8988T (cell line): ENCODE measurements around the gene SLC9C2.
"Not testable (repeated sequence)": the region's sequence is repeated elsewhere in the genome, so short reads cannot be mapped to it uniquely, and the experiment has no call there.

Experiments used
- DNase-seq: peaks from one replicate; pipeline ENCODE4 v3.0.0; 2011

The SLC9C2 gene

DNA sequence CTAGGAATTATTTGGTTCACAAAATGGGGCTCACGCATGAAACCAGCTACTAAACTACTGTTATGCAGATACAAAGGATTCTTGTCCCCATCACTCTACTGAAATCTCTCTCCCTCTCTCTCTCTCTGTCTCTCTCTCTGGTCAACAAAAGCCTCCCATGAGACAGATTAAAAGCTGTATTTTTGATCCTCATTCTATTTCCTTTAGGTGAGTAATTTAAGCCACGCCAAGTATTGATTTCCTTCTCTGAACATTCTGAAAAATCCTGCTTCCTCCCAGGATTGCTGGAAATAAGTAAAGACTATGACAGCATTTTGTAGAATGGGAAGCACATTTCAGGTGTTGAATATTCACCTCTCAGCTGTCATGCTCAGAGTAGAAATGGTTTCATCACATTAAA is 82.1 kb downstream of the SLC9C2 start:
- no peak for DNase-seq

DNA sequence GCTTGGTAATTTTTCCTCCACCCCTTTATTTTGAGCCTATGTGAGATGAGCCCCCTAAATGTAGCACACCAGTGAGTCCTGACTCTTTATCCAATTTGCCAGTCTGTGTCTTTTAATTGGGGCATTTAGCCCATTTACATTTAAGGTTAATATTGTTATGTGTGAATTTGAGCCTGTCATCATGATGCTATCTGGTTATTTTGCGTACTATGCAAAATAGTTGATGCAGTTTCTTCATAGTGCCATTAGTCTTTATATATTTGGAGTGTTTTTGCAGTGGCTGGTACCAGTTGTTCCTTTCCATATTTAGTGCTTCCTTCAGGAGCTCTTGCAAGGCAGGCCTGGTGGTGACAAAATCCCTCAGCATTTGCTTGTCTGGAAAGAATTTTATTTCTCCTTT is 88.4 kb downstream of the SLC9C2 start:
- DNase-seq: not testable (repeated sequence)

DNA sequence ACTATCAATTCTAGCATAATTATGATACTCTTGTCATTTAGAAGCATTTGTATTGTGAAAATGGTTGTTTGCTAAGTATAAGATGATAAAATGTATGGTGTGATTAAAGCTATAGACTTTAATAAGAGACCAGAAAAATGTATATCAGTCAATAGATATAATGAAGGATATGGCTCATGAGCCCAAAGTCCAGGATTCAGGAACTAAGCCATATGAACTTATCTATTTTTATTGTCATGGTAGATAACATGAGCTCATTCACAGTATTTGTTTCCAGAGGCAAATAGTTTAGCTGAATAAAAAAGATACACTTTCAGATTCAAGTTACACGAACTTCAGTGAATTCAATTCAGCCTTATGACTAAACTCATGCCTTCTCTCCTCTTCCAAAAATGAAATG is 93.1 kb downstream of the SLC9C2 start:
- no peak for DNase-seq

DNA sequence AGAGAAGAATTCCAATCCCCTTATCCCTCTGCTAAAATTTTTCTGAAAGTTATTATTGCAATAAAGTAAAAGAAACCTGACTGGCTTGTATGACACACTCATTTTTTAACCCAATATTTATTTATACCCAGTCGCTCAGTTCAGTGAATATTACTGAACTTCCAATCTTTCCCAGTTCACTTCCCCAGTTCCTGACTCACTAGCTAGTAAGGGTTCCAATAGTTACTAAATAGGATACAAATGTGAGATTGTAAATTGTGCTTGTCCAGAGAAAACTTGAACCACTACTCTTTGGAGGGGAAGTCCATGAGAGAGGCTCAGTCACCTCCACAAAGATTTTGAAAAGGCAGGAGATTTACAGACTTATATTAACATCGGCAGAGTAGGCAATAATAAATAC is 94.3 kb downstream of the SLC9C2 start:
- DNase-seq: no peak

DNA sequence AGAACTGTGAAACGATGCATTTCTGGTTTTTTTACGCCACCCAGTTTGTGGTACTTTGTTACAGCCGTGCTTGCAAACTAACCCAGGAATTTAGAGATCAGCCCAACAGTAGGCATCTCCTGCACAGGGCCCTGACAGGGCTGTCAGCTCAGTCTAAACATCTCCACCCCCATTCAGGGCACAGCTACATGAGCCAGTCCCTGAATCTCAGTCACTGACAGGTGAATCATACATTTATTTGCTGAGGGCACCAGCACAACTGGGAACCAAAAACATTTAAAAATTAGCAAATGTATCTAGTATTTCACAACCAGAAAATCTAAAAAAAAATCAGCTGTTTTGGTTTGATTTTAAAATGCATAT is 95.0 kb downstream of the SLC9C2 start:
- no peak for DNase-seq

DNA sequence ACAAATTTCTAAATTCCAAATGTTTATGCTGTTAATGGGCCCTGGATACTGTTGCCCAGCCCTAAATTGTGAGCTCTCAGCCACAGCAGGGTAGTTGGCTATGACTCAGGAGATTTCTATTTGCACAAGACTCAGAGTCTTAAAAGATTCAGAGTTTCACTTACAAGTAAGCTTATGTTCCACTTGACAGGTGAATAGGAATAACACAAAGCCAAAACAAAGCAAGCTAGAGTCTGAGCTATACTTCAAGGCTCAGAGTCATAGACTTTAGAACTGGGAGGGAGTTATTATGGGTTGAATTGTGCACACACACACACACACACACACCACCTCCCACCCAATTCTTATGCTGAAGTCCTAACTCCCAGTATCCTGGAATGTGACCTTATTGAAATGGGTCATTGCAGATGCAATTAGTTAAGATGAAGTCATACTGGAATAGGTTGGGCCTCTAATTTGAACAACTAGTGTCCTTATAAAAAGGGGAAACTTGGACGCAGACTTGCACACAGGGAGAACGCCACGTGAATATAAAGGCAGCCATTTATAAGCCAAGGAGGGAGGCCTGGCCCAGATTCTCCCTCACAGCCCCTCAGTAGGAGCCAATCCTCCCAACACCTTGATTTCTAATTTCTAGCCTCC is 95.5 kb downstream of the SLC9C2 start:
- no peak for DNase-seq

DNA sequence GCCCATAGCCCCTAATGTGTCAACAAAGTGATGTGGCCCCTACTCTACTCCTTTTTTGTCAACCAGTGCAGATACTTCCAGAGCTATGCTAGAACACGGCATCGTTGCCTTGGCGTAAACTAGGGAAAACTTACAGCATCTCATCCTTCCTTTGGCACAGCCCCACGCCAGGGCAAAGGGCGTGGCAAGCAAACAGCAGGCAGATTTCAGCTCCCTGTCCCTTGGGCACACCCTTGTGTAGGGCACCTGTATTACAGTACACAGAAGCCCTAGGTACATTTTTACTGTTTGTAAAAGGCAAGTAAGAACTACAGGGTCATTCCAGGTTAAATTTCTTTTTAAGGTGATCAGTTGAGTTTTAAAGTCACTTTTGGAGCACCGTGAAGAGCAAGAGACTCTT is 96.4 kb downstream of the SLC9C2 start:
- no peak for DNase-seq

DNA sequence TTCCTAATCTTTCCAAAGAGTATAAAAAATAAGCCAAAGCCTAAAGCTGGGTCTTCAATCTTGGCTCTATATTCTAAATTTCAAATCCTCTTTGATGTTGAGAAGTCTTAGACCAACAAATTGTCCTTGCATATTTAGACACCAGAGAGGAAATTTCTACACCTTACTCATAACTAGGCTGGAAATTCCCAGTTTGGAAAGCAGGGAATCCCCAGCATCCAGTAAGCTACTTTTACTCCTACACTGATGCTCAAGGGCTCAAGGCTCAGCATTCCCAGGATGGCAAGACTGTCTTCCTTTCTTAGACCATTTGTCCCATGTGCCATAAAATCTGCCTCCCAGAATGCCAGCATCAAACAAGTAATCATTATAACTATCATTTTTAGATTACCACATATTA is 97.5 kb downstream of the SLC9C2 start:
- DNase-seq: no peak

DNA sequence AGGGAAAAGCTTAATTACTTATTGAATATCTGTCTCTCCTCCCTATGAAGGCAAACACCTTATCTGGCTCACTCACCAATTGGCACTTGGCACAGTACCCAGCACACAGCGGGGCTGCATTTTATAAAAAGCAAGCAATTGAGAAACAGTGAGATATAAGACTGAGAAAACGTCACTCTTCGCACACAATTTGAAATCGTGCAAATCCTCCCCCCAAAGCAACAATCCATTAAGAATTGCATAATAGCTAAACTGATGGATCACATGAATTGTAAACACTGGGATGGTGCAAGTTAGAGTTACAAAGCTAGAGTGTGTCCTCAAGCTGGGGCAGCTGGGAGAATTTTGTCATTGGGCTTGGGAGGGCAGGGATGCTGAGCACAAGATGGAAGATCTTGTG is 98.6 kb downstream of the SLC9C2 start:
- no peak for DNase-seq

DNA sequence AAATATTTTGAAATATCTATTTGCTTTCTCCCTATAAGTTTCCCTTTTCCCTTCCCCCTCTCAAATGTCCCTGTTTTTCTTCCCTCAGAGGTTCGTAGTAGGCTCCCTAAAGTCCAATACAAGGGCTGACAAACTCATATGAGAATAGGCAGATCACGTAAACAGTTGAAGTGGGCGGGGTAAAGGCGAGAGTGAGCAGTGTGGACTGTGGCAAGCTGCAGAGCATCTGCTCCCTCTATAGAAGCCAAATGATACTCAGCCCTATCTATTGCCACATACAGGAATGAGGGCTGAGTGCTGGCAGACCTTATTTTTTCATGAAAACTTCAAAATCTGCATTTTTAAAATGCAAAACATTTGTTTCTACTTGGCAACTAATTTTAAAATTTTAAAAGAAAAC is 99.5 kb downstream of the SLC9C2 start:
- no peak for DNase-seq

DNA sequence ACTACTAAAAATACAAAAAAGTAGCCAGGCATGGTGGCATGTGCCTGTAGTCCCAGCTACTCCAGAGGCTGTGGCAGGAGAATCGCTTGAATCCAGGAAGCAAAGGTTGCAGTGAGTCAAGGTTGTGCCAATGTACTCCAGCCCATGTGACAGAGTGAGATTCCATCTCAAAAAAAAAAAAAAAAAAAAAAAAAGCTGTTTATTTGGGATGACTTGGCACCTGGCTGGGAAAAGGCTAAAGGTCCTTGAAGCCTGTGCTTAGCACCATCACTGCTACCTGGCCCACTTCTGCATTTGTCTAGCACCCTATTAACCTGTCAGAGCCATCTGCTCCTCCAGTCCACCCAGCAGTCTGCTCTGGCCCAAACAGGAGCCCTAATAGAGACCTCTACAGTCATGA is 100.8 kb downstream of the SLC9C2 start:
- DNase-seq: no peak

DNA sequence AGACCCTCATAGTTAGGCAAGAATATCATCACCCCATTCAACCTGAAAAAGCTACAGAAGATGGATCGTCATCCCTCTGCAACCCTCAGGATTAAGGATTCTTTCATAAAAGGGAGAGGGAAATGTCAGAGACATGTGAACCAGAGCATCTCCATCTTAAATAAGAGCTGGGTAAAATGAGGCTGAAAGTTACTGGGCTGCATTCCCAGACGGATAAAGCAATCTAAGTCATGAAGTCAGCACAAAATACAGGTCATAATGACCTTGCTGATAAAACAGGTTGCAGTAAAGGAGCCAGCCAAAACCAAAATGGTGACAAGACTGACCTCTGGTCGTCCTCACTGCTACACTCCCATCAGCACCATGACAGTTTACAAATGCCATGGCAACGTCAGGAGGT is 103.1 kb downstream of the SLC9C2 start:
- no peak for DNase-seq

DNA sequence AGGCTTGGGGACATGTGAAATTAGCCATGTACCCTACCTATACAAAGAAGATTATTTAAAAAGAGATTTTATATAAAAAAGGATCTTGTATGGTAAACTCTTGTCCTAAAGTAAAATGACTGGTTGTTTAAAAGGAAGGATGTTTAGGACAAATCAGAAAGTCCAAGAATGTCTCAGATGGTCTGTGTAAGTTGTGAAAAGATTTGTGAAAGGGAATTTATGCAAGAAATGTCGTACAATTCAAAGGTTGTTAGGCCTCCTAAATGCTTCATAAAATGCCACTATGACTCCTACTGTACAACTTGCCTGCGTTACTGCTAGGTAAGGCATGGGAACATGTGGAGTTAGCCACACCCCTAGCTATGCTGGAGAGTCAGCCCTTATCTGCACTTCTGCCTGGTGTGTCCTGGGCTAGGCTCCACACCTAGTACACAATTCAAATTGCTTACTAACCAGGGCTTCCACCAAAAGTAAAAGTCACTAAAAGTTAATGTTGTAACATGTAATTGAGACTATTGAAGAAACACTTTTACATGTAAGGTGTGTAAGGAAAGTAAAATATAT is 106.0 kb downstream of the SLC9C2 start:
- DNase-seq: no peak

DNA sequence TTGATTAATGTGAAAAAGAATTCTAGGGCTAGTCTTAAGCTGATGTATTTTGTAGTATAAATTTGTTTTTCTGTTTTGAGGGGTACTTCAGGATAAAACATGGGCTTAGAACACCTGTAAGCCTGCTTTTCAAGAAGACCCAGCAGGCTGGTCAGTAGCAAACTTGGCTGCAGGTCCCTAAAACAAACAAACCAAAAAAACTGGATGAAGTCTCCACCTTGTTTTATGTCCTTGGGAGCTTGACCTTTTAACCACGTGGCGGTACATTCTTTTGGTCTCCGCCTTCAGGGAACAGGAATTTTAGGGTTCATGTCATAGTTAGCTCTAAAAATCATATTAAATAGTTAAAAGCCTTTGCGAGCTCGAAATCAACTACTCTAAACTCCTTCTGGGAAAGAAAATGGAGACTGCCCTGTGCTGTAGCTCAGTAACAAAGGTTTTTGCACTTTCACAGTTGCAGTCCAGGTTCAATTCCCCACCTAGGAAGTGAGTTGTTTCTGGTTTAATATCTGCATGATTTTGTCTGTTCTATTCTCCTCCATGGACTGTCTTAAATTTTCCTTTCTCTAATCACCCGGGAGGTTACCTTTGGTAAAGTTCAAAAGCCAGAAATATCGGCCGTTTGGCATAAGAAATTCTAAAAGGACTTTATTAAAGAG is 107.1 kb downstream of the SLC9C2 start:
- DNase-seq: no peak

DNA sequence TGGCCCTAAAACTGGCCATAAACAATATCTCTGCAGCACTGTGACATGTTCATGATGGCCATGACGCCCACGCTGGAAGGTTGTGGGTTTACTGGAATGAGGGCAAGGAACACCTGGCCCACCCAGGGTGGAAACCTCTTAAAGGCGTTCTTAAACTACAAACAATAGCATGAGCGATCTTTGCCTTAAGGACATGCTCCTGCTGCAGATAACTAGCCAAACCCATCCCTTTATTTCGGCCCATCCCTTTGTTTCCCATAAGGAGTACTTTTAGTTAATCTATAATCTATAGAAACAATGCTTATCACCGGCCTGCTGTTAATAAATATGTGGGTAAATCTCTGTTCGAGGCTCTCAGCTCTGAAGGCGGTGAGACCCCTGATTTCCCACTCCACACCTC is 109.7 kb downstream of the SLC9C2 start:
- not testable (repeated sequence) for DNase-seq

DNA sequence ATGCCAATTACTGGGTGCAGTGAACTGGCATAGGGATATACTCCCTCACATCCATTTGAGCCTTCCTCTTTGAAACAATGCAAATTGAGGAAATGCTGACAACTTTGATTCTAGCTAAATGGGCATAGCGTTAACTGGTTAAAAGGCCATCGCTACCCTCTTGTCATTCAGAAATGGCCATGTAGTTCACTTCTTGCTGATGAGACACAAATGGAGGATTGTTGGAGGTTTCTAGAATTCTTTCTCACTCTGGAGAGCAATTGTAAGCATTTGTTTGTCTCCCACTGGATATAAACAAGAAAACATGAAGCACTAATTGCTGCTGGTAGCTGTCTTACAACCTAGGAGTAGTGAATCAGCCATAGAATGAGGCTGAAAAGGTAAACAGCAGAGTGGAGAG is 111.4 kb downstream of the SLC9C2 start:
- no peak for DNase-seq

DNA sequence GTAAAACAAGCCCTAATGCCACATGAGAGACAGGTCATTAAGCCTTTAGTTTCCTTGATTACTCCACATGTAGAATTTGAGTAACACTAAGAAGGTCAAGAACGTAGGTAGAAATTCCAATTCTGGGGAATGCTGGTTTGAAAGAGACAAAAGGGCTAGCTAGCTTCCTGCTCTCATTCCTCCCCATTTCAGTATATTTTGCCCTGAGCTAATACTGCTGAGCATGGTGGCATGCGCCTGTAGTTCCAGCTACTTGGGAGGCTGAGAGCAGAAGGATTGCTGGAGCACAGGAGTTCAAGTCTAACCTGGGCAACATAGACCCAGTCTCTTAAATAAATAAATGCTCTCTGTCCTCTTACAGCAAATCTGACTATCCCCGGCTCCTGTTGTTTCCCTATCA is 112.9 kb downstream of the SLC9C2 start:
- DNase-seq: no peak

DNA sequence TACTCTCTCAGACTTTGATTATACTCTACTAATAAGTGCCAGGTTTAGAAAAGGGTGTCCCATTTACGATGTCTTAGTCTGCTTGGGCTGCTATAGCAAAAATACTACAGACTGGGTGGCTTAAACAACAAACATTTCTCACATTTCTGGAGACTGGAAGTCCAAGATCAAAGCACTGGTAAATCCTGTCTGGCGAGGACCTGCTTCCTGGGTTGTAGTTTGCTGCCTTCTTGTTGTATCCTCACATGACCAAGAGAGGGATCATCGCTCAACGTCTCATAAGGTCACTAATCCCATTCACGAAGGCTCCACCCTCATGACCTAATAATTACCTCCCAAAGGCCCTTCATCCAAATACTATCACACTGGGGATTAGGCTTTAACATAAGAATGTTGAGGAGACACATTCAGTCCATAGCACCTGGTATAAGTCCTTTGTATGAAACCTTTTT is 113.7 kb downstream of the SLC9C2 start:
- DNase-seq: no peak

DNA sequence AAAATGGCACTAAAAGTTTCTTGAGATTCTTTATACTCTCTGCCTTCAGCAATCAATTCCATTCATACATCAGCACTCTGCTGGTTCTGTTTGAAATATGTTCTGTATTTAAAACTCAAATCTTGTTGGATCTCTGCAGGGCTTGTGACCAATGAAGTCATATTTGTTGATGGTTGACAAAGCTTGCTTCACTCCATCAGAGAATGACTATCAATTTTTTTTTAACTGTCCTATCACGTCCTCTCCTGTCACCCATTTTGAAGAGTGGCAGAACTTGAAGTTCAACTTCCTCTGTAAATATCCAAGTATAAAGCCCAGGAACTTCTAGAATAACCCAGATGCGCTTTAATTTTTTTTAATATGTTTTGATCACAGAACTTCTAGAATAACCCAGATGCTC is 114.9 kb downstream of the SLC9C2 start:
- DNase-seq: no peak

DNA sequence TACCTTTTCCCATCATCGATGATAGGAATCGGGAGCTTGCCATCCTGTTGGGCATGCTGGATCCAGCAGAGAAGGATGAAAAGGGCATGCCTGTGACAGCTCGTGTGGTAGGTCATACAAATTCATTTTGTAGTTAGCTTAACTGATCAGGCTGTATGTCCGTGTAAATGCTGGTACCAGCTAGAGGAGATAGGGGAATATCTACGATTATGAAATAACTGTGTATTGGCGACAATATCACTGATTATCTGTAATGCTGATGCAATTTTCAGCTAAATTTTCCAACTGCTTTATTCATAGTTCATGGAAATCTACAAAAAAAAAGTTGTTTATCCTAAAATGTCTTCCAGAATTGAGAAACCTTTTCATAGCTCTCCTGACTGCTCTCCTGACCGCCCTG is 117.5 kb downstream of the SLC9C2 start:
- no peak for DNase-seq

DNA sequence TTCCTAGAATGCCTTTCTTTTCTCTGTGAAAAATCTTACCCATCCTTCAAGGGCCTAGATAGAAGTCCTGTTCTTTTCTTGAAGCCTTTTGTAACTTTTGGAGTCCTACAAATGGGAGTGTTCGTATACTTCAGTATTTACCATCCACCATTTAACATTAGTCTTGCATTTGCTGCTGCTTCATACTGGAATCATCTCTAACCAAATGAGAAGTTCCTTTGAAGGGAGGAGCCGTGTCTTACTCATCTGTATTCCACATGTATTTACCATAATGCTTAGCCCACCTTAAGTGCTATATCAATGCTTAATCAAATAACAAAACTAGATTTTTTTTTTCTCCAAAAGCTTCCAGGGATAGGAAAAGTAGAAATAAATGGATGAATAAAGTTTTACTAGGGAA is 118.6 kb downstream of the SLC9C2 start:
- no peak for DNase-seq

DNA sequence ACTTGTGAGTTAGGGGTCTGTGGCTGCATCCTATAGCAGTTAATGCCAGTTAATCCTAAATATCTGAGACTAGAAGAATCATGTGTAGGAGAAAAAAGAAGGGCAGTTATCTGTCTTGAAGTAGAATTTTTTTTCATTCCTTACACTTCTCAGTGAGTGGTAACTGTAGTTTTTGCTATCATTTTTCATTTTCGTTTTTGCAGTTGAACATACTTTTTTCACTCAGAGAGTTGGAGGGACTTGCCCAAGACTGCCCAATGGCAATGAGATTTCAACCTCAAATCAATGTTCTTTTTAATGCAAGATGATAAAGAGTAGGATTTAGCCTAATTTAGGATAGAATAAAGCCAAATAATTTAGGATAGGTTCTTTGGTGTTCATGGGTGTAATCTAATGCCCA is 120.2 kb downstream of the SLC9C2 start:
- DNase-seq: no peak

DNA sequence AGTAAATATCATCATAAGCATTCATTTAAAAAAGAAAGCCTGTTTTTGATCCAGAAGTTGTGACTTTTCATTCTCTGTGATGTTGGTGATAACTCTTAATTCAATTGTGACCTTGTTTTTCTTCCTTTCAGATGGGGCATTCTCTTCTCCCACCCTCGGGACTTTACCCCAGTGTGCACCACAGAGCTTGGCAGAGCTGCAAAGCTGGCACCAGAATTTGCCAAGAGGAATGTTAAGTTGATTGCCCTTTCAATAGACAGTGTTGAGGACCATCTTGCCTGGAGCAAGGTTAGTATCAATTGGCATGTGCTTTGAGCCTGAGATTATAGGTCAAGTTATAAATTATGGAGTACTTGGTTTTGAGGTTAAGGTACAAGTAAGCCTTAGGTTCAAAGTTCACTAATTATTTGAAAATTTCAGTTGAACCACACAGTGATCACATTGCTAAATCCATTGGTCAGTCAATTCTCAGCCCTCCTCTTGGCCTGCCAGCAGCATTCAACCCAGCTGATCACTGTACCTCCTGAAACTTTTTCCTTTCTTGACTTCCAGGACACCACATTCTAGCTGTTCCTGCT is 121.6 kb downstream of the SLC9C2 start:
- no peak for DNase-seq

DNA sequence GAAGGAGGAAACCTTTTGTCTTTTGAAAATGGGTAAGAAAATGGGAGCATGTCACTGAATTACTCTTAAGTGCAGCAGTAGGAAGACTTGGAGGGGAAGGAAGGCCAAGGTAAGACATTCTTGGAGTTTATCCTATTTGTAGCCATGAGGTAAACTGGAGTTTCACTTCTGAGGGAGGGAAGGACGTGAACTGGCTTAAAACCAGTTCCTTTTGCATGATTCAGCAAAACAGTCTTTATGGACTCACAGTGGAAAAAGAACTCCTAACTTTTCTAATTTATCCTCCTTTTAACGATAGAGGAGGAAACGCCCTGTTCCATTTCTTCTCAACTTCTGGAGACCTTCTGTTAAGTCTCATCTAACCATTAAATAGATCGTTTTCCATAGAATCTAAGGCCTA is 123.2 kb downstream of the SLC9C2 start:
- DNase-seq: no peak
